K562 (cell line): ENCODE measurements around the gene SPRYD3. TPM values are rescaled to one million over a fixed set of nuclear protein-coding genes. Genes with fewer than 3 reads are reported as not detected.

Source experiments
- ATAC-seq: fragments of 200-7000 bp; cut with Tn5 transposase; 3 replicates; pipeline ENCODE4 v1.9.1; 2020; ENCODE audit warnings: moderate library complexity
- BruUV-seq: library from RNA; stranded (reverse); fragments of 400-500 nt; replicated peaks from 2 replicates; lab custom pipeline; 2021; lab: Mats Ljungman, UMichigan
- CTCF ChIA-PET: fragments of 300-600 bp; formaldehyde crosslinking; extraction: SDS; loops from one replicate; lab custom pipeline; 2021; ENCODE audit warnings: low intra/inter-chr PET ratio; lab: Yijun Ruan, JAX
- POLR2A ChIA-PET: fragments of 300-600, 350-650 bp; sonication (Branson Sonifier 250); formaldehyde crosslinking; extraction: SDS; loops from one replicate; lab custom pipeline; 2021; ENCODE audit warnings: antibody characterized with exemption, inconsistent platforms; lab: Yijun Ruan, JAX
- DNase-seq, 4 experiments: peaks; one replicate each; pipeline versions ENCODE4 v3.0.0 to v3.0.0-alpha.2; 2011 to 2018; ENCODE audit warnings: low spot score in 3 of 4, mixed read lengths in 3 of 4; ENCODE audit errors: extremely low read depth in 1 of 4
- FAIRE-seq: peaks from 2 replicates; lab custom pipeline; 2011; peaks lifted over from hg19 to GRCh38; lab: Jason Lieb, UNC
- H2AFZ ChIP-seq: 2 replicates; pipeline ENCODE4 v1.6.0; 2011; ENCODE audit warnings: low read depth, low read length, control low read depth, inconsistent platforms
- H3K27ac ChIP-seq: fragments of 200-600 bp; 3 replicates; pipeline ENCODE4 v1.8.0; 2011; ENCODE audit warnings: low read depth, mild to moderate bottlenecking, control low read depth, inconsistent platforms, low read length, moderate library complexity, mixed read lengths; ENCODE audit errors: extremely low read depth
- H3K27me3 ChIP-seq, 2 experiments: fragments of 300-600 bp in 1 of 2; 2 replicates in 1 of 2; 3 replicates in 1 of 2; pipeline versions ENCODE4 v1.6.0 to v1.8.0; 2011; ENCODE audit warnings: inconsistent platforms in 2 of 2, low read length in 2 of 2, mild to moderate bottlenecking in 1 of 2, mixed read lengths in 1 of 2, moderate library complexity in 1 of 2; ENCODE audit not compliant: control insufficient read depth in 2 of 2, insufficient read depth in 2 of 2
- H3K36me3 ChIP-seq: fragments of 300-600 bp; 3 replicates; pipeline ENCODE4 v1.8.0; 2011; ENCODE audit warnings: mild to moderate bottlenecking, low read length, inconsistent platforms; ENCODE audit not compliant: control insufficient read depth, insufficient read depth
- H3K4me1 ChIP-seq, 2 experiments: fragments of 200-600 bp in 1 of 2; replicated peaks in 1 of 2; 2 replicates in 1 of 2; 3 replicates in 1 of 2; pipeline versions ENCODE4 v1.5.1 to v1.8.0; 2011; ENCODE audit warnings: inconsistent platforms in 2 of 2, low read length in 2 of 2, mild to moderate bottlenecking in 1 of 2, mixed read lengths in 1 of 2, moderate library complexity in 1 of 2; ENCODE audit not compliant: control insufficient read depth in 2 of 2, insufficient read depth in 2 of 2
- H3K4me2 ChIP-seq: 2 replicates; pipeline ENCODE4 v1.6.1; 2011; ENCODE audit warnings: low read length, control low read depth, inconsistent platforms, mixed read lengths; ENCODE audit not compliant: insufficient read depth
- H3K4me3 ChIP-seq: fragments of 200-600 bp; sonication (generic), shearing (Covaris generic); 2 replicates; pipeline ENCODE4 v1.5.1; 2016; ENCODE audit warnings: control low read depth, inconsistent platforms
- H3K79me2 ChIP-seq: fragments of 200-600 bp; 3 replicates; pipeline ENCODE4 v1.8.0; 2011; ENCODE audit warnings: low read length, inconsistent platforms; ENCODE audit not compliant: control insufficient read depth, insufficient read depth
- H3K9ac ChIP-seq, 2 experiments: 2 replicates each; pipeline versions ENCODE4 v1.6.0 to v1.6.1; 2011; ENCODE audit warnings: low read depth in 2 of 2, low read length in 2 of 2, control low read depth in 1 of 2, inconsistent platforms in 1 of 2, mild to moderate bottlenecking in 1 of 2, mixed read lengths in 1 of 2; ENCODE audit not compliant: insufficient read depth in 1 of 2
- H3K9me1 ChIP-seq: one replicate; pipeline ENCODE4 v1.6.0; 2011; ENCODE audit warnings: inconsistent platforms, mild to moderate bottlenecking, low read length, moderate library complexity; ENCODE audit not compliant: control insufficient read depth, insufficient read depth
- H3K9me3 ChIP-seq: replicated peaks from 2 replicates; pipeline ENCODE4 v1.5.1; 2011; ENCODE audit warnings: low read depth, low read length, inconsistent platforms; ENCODE audit not compliant: control insufficient read depth, insufficient read depth
- H4K20me1 ChIP-seq: replicated peaks from 2 replicates; pipeline ENCODE4 v1.6.1; 2011; ENCODE audit warnings: low read length, inconsistent platforms, mixed read lengths; ENCODE audit not compliant: control insufficient read depth, insufficient read depth
- AFF4 ChIP-seq: sonication (generic); formaldehyde crosslinking; IDR thresholded peaks from 2 replicates; pipeline ENCODE4 v1.8.0; 2023; ENCODE audit warnings: mild to moderate bottlenecking, missing genetic modification reagents
- C11orf30 ChIP-seq: fragments of 450-650 bp; IDR thresholded peaks from 2 replicates; pipeline ENCODE4 v1.6.1; 2016; ENCODE audit warnings: low read depth, mild to moderate bottlenecking
- DIDO1 ChIP-seq: fragments of 450-650 bp; IDR thresholded peaks from 2 replicates; pipeline ENCODE4 v1.6.1; 2016; ENCODE audit warnings: low read depth, missing biosample characterization, missing genetic modification characterization
- ERF ChIP-seq: fragments of 450-650 bp; formaldehyde crosslinking; IDR thresholded peaks from 2 replicates; pipeline ENCODE4 v1.4.0; 2020; ENCODE audit warnings: mild to moderate bottlenecking, mixed read lengths
- ESRRA ChIP-seq: fragments of 450-650 bp; IDR thresholded peaks from 2 replicates; pipeline ENCODE4 v1.6.1; 2014; ENCODE audit warnings: low read depth, mild to moderate bottlenecking, moderate library complexity, borderline replicate concordance
- HEY1 ChIP-seq: fragments of 250-450 bp; sonication (Bioruptor Pico); IDR thresholded peaks from 2 replicates; pipeline ENCODE4 v1.5.0; 2020; ENCODE audit warnings: mild to moderate bottlenecking, moderate library complexity, borderline replicate concordance
- HIVEP1 ChIP-seq: fragments of 250-450 bp; sonication (Bioruptor Pico); IDR thresholded peaks from 2 replicates; pipeline ENCODE4 v1.4.0; 2020; ENCODE audit warnings: mild to moderate bottlenecking
- MYC ChIP-seq, 2 experiments: fragments of 250-450 bp in 1 of 2; sonication (Bioruptor Pico) in 1 of 2; IDR thresholded peaks; 2 replicates each; pipeline versions ENCODE4 v1.5.1 to v1.6.1; 2012 to 2021; ENCODE audit warnings: low read depth in 2 of 2, borderline replicate concordance in 1 of 2, improper control_type of control experiment in 1 of 2, low read length in 1 of 2, mild to moderate bottlenecking in 1 of 2, moderate library complexity in 1 of 2
- POLR2A ChIP-seq: fragments of 450-650 bp; conservative IDR thresholded peaks from 2 replicates; pipeline ENCODE4 v1.6.1; 2016
- PURB ChIP-seq: sonication (generic); formaldehyde crosslinking; IDR thresholded peaks from 2 replicates; pipeline ENCODE4 v1.9.0; 2021; ENCODE audit warnings: low read depth, mild to moderate bottlenecking, missing genetic modification reagents
- RBM15 ChIP-seq: fragments of 200-400 bp; formaldehyde crosslinking; IDR thresholded peaks from 2 replicates; pipeline ENCODE4 v1.6.1; 2018; ENCODE audit warnings: mild to moderate bottlenecking, low read length, moderate library complexity; ENCODE audit not compliant: insufficient read depth
- RUNX1 ChIP-seq: sonication (generic); IDR thresholded peaks from 2 replicates; pipeline ENCODE4 v1.6.1; 2016; ENCODE audit warnings: antibody characterized with exemption, low read depth
- SAP30 ChIP-seq: fragments of 200-600 bp; sonication (generic); IDR thresholded peaks from 2 replicates; pipeline ENCODE4 v1.6.1; 2012; ENCODE audit warnings: borderline replicate concordance, low read depth, mild to moderate bottlenecking, moderate library complexity, low read length, control low read depth, inconsistent platforms; ENCODE audit not compliant: insufficient read depth, poor library complexity, severe bottlenecking
- ZNF12 ChIP-seq: sonication (generic); formaldehyde crosslinking; IDR thresholded peaks from 2 replicates; pipeline ENCODE4 v1.4.0; 2020; ENCODE audit warnings: mild to moderate bottlenecking, missing genetic modification reagents
- in situ Hi-C: fragments of 300-500 bp; cut with MboI; formaldehyde crosslinking; loops from 4 replicates; pipeline ENCODE4 v1.15.0; 2018; ENCODE audit warnings: inconsistent platforms, mixed read lengths
- intact Hi-C: fragments of 100-400 bp; cut with micrococcal nuclease; formaldehyde crosslinking; loops from 2 replicates; pipeline ENCODE4 v1.14.2; 2022
- polyA plus RNA-seq, 8 experiments: library from polyadenylated mRNA; depleted of rRNA in 4 of 8; stranded (reverse) in 5 of 8; unstranded in 3 of 8; fragments of >200 nt; fragmentation: Nextera tagmentation in 2 of 8; fragmentation: Illumina TruSeq in 1 of 8; extraction: Ambion mirVana in 2 of 8; extraction: Trizol in 1 of 8; gene quantifications; 2 replicates each; pipeline versions ENCODE4 v1.2.1 to v1.2.3, GENCODE V29; 2011 to 2014; ENCODE audit warnings: inconsistent platforms in 1 of 8, missing spikeins in 1 of 8
- total RNA-seq, 7 experiments: library from RNA; depleted of rRNA in 6 of 7; stranded (reverse); fragments of >200 nt in 6 of 7; fragmentation: Illumina TruSeq in 2 of 7; extraction: Trizol in 2 of 7; gene quantifications; 2 replicates each; pipeline versions ENCODE4 v1.2.1 to v1.2.3, GENCODE V29; 2011 to 2021; ENCODE audit warnings: low replicate concordance in 1 of 7

SPRYD3 gene
- total and polyA plus RNA-seq, 9 of the 15 experiments (the other 6 are each of a cell fraction or from before 2014, with no cell fraction given): 1.5 to 13.6 (median 7.6) TPM

- H3K27ac ChIP-seq: no peak overlapping the region
- POLR2A ChIA-PET: interaction anchor here (0.7 kb wide), 1 partner anchor 11 kb away, joined by 3 read pairs; the partner anchor contains the start of gene SOAT2
- H2AFZ ChIP-seq: no peak overlapping the region
- TF ChIP-seq HEY1 (CRISPR knock-in tag): no peak
- no peak for TF ChIP-seq C11orf30
- no peak for TF ChIP-seq HIVEP1
- TF ChIP-seq AFF4 (CRISPR knock-in tag): no peak
- no peak for TF ChIP-seq ESRRA
- TF ChIP-seq RBM15: no peak
- no peak for TF ChIP-seq RUNX1
- no peak for TF ChIP-seq POLR2A
- TF ChIP-seq PURB (CRISPR knock-in tag): no peak
- TF ChIP-seq DIDO1 (tag): no peak
- no peak for TF ChIP-seq ERF (CRISPR knock-in tag)
- TF ChIP-seq ZNF12 (CRISPR knock-in tag): no peak
- TF ChIP-seq MYC (IDR thresholded peaks at IDR 0.05; ENCODE audit: low read depth, low read length): no peak
- no peak for TF ChIP-seq MYC (CRISPR knock-in tag; IDR thresholded peaks at IDR 0.05; ENCODE audit: borderline replicate concordance, low read depth)
- no peak for TF ChIP-seq SAP30
- no peaks in the 10 kb centered on the region for H3K9me3 ChIP-seq
- ATAC-seq (no peak), DNase-seq (peak in 1 of 4 experiments; percentile 3), FAIRE-seq (no peak)
- H3K27me3 ChIP-seq: no peaks in the 10 kb centered on the region
- H3K9ac ChIP-seq: no peak overlapping the region
- H3K4me3 ChIP-seq: no peak overlapping the region
- no peaks in the 10 kb centered on the region for H3K9me1 ChIP-seq
- H3K36me3 ChIP-seq: no peaks in the 10 kb centered on the region
- H3K4me2 ChIP-seq: no peak overlapping the region
- intact Hi-C loops: no loop called here
- no peaks in the 10 kb centered on the region for H4K20me1 ChIP-seq
- peaks cover 4 to 8% of the 10 kb centered on the region in 2 experiments; a peak in 3 of 5 replicates for H3K4me1 ChIP-seq
- CTCF ChIA-PET: no interaction called here
- H3K79me2 ChIP-seq: no peaks in the 10 kb centered on the region
- in situ Hi-C loops: no loop called here
- no TSS peak for BruUV-seq
These were observed 34.8 kb upstream of the SPRYD3 start for GRCh38 chr12:53113951-53114350.
